NCI-H69 (cell line): ENCODE measurements around the gene PAK1.

Source experiments
- DNase-seq: peaks from one replicate; lab custom pipeline; 2025; lab: John Stamatoyannopoulos, UW

Gene PAK1

GRCh38 chr11:77371646-77372045 lies 102.2 kb downstream of the PAK1 start:
- DNase-seq, result peak; percentile 87

GRCh38 chr11:77370217-77370616 lies 103.7 kb downstream of the PAK1 start:
- peak; percentile 28 for DNase-seq

- no peak for DNase-seq
These were observed 112.7 kb downstream of the PAK1 start for GRCh38 chr11:77361184-77361583.

- DNase-seq, result no peak
These were observed 114.4 kb downstream of the PAK1 start for GRCh38 chr11:77359481-77359880.

- no peak for DNase-seq
These were observed 120.8 kb downstream of the PAK1 start for GRCh38 chr11:77353131-77353530.

DNA sequence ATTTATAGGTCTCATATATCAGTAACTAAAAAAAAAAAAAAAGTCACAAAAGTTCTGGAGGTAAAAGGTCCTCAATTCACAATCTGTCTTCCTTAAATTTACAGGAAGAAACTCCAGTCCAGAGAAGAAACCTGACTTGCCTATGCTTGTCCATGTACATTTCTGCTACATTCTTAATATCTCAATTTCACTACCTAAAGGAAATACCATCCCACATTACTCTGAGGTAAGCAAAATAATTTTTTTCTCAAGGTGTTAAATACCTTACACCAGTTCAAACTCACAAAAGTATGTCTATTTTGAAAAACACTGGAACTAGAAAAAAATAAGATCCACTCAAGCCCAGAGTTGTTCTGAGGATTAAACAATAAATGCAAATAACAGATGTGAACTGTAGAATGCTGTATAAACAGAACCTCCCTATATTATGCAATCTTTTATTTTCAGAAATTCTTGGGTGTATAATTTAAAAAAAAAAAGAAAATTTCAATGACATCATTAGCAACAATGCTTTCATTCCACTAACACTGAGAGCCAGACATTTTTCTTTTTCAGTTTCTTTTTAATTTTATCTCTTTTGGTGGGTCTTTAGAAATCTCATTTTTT lies 122.5 kb downstream of the PAK1 start:
- no peak for DNase-seq

- DNase-seq, result no peak
These were observed 125.9 kb downstream of the PAK1 start for GRCh38 chr11:77347948-77348347.

GRCh38 chr11:77346906-77347603 lies 126.8 kb downstream of the PAK1 start:
- DNase-seq, result no peak

DNA sequence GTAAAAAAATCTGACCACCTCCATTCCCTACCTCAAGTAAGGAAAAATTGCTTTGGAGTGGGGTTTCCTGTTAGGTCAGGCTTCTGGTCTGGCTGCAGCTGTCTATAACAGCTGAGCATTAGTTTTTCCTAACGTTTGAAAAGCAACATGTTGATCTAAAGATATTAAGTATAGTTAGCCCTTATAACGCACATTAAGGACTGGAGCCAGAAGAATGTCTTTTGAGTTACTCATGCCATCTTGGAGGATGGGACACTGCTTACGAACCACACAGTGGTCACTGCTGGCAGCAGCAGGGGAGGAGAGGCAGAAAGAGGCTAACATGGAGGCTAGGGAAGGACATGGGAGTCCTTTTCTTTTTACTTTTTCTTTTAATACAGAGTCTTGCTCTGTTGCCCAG lies 128.3 kb downstream of the PAK1 start:
- no peak for DNase-seq

DNA sequence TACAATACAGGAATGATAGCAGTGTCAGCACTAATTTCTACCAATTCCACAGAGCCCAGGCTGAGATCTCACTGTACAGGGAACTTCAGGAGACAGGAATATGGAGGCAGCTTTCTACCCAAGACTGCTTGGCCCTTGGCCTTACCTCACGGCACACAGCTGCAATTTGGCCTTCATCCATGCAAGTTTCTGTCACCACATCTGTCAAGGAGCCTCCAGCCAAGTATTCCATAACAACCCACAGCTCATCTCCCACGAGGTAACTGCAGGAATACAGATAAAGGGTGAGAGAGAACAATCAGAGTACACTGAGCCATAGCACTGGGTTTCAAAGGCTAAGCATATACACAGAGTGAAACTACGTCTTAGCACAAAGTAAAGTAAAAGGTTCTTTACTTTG lies 133.4 kb downstream of the PAK1 start:
- no peak for DNase-seq

DNA sequence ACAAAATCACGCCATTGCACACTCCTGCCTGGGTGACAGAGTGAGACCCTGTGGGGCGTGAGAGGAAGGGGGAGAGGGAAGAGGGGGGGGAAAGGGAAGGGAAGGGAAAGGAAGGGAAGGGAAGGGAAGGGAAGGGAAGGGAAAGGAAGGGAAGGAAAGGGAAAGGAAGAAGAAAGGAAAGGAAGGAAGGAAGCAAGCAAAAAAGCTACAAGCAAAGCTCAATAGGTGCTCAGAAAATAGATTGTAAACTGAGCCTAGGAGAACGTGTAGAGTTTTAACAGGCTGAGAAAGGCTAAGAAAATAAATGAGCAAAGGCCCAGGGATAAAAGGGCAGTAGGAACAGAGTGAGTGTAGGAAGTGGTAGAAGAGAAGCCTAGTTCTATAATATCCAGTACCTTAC lies 141.6 kb downstream of the PAK1 start:
- DNase-seq, result peak; percentile 16

- no peak for DNase-seq
These were observed 148.7 kb downstream of the PAK1 start for GRCh38 chr11:77325159-77325558.

DNA sequence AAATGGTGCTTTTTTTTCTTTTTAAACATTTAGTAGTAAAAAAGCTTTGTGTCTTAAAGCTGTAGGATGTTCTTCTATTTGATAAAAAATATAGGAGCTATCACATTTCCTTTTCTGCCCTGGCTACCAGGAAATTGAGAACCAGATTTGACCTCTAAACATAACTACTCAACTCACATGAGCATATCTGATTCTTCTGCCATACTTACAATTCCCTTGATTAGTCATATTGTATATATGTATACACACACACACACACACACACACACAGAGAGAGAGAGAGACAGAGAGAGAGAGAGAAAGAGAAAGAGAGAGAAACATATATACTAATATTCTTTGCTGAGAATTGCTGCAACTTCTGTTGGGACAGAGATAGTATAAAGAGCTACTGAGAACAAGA lies 149.4 kb downstream of the PAK1 start:
- DNase-seq, result no peak

- DNase-seq, result no peak
These were observed 150.8 kb downstream of the PAK1 start for GRCh38 chr11:77322926-77323590.

- DNase-seq, result no peak
These were observed 151.4 kb downstream of the PAK1 start for GRCh38 chr11:77322506-77322905.

GRCh38 chr11:77320351-77320750 lies 153.5 kb downstream of the PAK1 start:
- no peak for DNase-seq

- no peak for DNase-seq
These were observed 155.3 kb downstream of the PAK1 start for GRCh38 chr11:77318600-77318999.

DNA sequence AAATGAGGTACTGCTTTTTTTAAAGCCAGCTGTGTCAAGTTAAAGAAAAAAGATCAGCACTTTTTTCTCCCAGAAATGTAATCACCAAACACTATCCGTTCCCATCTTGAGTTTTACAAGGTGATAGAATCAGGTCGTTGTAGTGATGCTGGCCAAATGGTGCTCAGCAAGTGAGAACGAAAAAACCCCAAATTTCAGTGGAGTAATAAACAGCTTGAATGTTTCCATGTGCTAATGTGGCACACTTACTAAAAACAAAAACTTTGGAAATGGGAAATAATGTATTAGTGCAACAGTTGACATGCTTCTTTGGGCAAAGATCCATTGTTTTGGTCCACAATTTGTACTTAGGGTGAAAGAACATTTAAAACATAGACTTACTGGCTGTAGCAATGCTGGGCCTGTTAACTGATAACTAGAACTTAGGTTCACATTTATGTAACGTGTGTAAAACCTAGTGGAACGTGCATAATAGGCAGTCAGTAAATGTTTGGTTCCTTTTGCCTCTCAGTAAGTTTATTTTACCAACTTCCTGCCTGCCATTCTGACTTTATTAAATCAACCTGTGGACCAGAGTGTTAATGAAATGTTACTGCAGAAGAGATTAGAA lies 157.1 kb downstream of the PAK1 start:
- no peak for DNase-seq

GRCh38 chr11:77312107-77312506 lies 161.8 kb downstream of the PAK1 start:
- no peak for DNase-seq

GRCh38 chr11:77311701-77312100 lies 162.2 kb downstream of the PAK1 start:
- DNase-seq, result no peak

- DNase-seq, result no peak
These were observed 163.2 kb downstream of the PAK1 start for GRCh38 chr11:77310721-77311120.

GRCh38 chr11:77309401-77310085 lies 164.4 kb downstream of the PAK1 start:
- DNase-seq, result no peak
